Astrocyte (in vitro differentiated cells and primary cell): ENCODE data around the gene KCTD20. TPM values are rescaled to one million over a fixed set of nuclear protein-coding genes. Genes with fewer than 3 reads are reported as not detected.

Source experiments
- DNase-seq: peaks from one replicate; pipeline ENCODE4 v3.0.0-alpha.2; 2010; ENCODE audit warnings: low read depth
- FAIRE-seq: peaks from 2 replicates; lab custom pipeline; 2011; peaks lifted over from hg19 to GRCh38; lab: Jason Lieb, UNC
- H2AFZ ChIP-seq: 2 replicates; pipeline ENCODE4 v1.6.0; 2012; ENCODE audit warnings: low read depth, low read length, inconsistent platforms
- H3K27ac ChIP-seq: 2 replicates; pipeline ENCODE4 v1.5.1; 2011; ENCODE audit warnings: low read depth, low read length, inconsistent platforms
- H3K27me3 ChIP-seq: 2 replicates; pipeline ENCODE4 v1.6.0; 2011; ENCODE audit warnings: low read length, inconsistent platforms; ENCODE audit not compliant: insufficient read depth
- H3K36me3 ChIP-seq: 2 replicates; pipeline ENCODE4 v1.5.1; 2011; ENCODE audit warnings: low read length, inconsistent platforms; ENCODE audit not compliant: insufficient read depth
- H3K4me1 ChIP-seq: 2 replicates; pipeline ENCODE4 v1.5.1; 2011; ENCODE audit warnings: low read length, inconsistent platforms; ENCODE audit not compliant: insufficient read depth
- H3K4me2 ChIP-seq: 2 replicates; pipeline ENCODE4 v1.6.0; 2012; ENCODE audit warnings: low read length, inconsistent platforms
- H3K4me3 ChIP-seq: 2 replicates; pipeline ENCODE4 v1.5.1; 2011; ENCODE audit warnings: low read depth, mild to moderate bottlenecking, low read length, inconsistent platforms; ENCODE audit not compliant: insufficient read depth
- H3K79me2 ChIP-seq: 2 replicates; pipeline ENCODE4 v1.6.0; 2012; ENCODE audit warnings: mild to moderate bottlenecking, low read length, inconsistent platforms; ENCODE audit not compliant: insufficient read depth
- H3K9ac ChIP-seq: 2 replicates; pipeline ENCODE4 v1.6.0; 2012; ENCODE audit warnings: mild to moderate bottlenecking, low read length, inconsistent platforms
- H3K9me3 ChIP-seq: 2 replicates; pipeline ENCODE4 v1.5.1; 2012; ENCODE audit warnings: low read depth, mild to moderate bottlenecking, low read length, inconsistent platforms; ENCODE audit not compliant: insufficient read depth
- H4K20me1 ChIP-seq: 2 replicates; pipeline ENCODE4 v1.6.0; 2012; ENCODE audit warnings: low read length, inconsistent platforms; ENCODE audit not compliant: insufficient read depth
- H3K27ac Mint-ChIP-seq: one replicate; pipeline ENCODE4 v1.8.0; 2021; ENCODE audit warnings: mild to moderate bottlenecking, mixed read lengths; ENCODE audit not compliant: unreplicated experiment
- H3K27me3 Mint-ChIP-seq: one replicate; pipeline ENCODE4 v1.8.0; 2021; ENCODE audit warnings: low read depth, mixed read lengths; ENCODE audit not compliant: unreplicated experiment
- H3K36me3 Mint-ChIP-seq: one replicate; pipeline ENCODE4 v1.8.0; 2021; ENCODE audit warnings: low read depth, mixed read lengths; ENCODE audit not compliant: unreplicated experiment
- H3K4me1 Mint-ChIP-seq: one replicate; pipeline ENCODE4 v1.8.0; 2021; ENCODE audit warnings: low read depth, mixed read lengths; ENCODE audit not compliant: unreplicated experiment
- H3K4me3 Mint-ChIP-seq: one replicate; pipeline ENCODE4 v1.8.0; 2021; ENCODE audit warnings: mild to moderate bottlenecking, moderate library complexity, mixed read lengths; ENCODE audit not compliant: unreplicated experiment
- H3K9me3 Mint-ChIP-seq: one replicate; pipeline ENCODE4 v1.8.0; 2021; ENCODE audit warnings: mild to moderate bottlenecking, mixed read lengths; ENCODE audit not compliant: unreplicated experiment
- EZH2 ChIP-seq: IDR thresholded peaks from 2 replicates; pipeline ENCODE4 v1.6.1; 2012; ENCODE audit warnings: mild to moderate bottlenecking, low read length, inconsistent platforms; ENCODE audit not compliant: insufficient read depth
- total RNA-seq: library from RNA; stranded (reverse); gene quantifications from 2 replicates; pipeline ENCODE4 v1.2.1, GENCODE V29; 2021
- TF ChIP-seq, protein P1 (sequence below): IDR thresholded peaks from 2 replicates; pipeline ENCODE4 v1.5.1; 2011; ENCODE audit warnings: low read depth, mild to moderate bottlenecking, inconsistent platforms, low read length, moderate library complexity; ENCODE audit not compliant: insufficient read depth

The KCTD20 gene
- total RNA-seq, 1 donor from 2014 or later: 56.7 TPM

- Histone ChIP-seq H3K4me2 (no peak overlapping the region), H3K9me3 (no peaks in the 10 kb centered on the region), H3K4me3 (no peak overlapping the region), H3K9ac (no peak overlapping the region), H3K27ac (no peak overlapping the region), H2AFZ (no peak overlapping the region), H3K36me3 (peaks cover 16% of the 10 kb centered on the region), H3K79me2 (no peaks in the 10 kb centered on the region), H3K27me3 (no peaks in the 10 kb centered on the region), H4K20me1 (no peaks in the 10 kb centered on the region), H3K4me1 (no peaks in the 10 kb centered on the region)
- Mint-ChIP-seq H3K4me1 (peaks cover 1% of the 10 kb centered on the region), H3K9me3 (no peaks in the 10 kb centered on the region), H3K36me3 (peaks cover 21% of the 10 kb centered on the region), H3K4me3 (no peak overlapping the region), H3K27ac (no peak overlapping the region), H3K27me3 (no peaks in the 10 kb centered on the region)
- no peak for DNase-seq
- TF ChIP-seq, protein P1, sequence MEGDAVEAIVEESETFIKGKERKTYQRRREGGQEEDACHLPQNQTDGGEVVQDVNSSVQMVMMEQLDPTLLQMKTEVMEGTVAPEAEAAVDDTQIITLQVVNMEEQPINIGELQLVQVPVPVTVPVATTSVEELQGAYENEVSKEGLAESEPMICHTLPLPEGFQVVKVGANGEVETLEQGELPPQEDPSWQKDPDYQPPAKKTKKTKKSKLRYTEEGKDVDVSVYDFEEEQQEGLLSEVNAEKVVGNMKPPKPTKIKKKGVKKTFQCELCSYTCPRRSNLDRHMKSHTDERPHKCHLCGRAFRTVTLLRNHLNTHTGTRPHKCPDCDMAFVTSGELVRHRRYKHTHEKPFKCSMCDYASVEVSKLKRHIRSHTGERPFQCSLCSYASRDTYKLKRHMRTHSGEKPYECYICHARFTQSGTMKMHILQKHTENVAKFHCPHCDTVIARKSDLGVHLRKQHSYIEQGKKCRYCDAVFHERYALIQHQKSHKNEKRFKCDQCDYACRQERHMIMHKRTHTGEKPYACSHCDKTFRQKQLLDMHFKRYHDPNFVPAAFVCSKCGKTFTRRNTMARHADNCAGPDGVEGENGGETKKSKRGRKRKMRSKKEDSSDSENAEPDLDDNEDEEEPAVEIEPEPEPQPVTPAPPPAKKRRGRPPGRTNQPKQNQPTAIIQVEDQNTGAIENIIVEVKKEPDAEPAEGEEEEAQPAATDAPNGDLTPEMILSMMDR: no peak
- FAIRE-seq: no peak
These were observed 63.8 kb downstream of the KCTD20 start for GRCh38 chr6:36506611-36507010.

DNA sequence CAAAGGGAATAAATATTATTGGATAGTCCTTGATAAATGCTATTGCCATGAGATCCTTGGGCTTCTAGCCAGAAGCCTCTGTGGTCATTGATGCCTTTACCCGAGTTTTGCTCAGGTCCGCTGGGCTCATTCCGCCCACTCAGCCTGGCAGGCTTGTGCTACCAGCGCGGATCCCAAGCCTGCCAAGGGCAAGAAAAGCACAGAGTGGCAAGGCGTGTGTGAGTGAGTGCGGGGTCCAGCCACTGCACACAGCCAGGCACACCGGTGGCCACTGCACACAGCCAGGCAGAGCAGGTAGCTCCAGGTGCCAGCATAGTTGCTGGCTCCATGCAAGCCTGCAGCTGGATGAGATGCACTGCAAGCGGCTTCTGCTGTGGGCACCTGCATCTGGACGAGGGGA is 65.7 kb downstream of the KCTD20 start:
- Mint-ChIP-seq H3K27ac (no peak overlapping the region), H3K4me3 (no peak overlapping the region), H3K36me3 (peaks cover 24% of the 10 kb centered on the region), H3K4me1 (peaks cover 1% of the 10 kb centered on the region), H3K27me3 (no peaks in the 10 kb centered on the region), H3K9me3 (no peaks in the 10 kb centered on the region)
- no peaks in the 10 kb centered on the region for H3K79me2 ChIP-seq
- no peak for TF ChIP-seq EZH2
- TF ChIP-seq, protein P1: no peak
- H3K4me1 ChIP-seq: no peaks in the 10 kb centered on the region
- no peak overlapping the region for H2AFZ ChIP-seq
- DNase-seq: no peak
- H4K20me1 ChIP-seq: no peaks in the 10 kb centered on the region
- H3K4me3 ChIP-seq: no peak overlapping the region
- no peak overlapping the region for H3K27ac ChIP-seq
- H3K36me3 ChIP-seq: peaks cover 22% of the 10 kb centered on the region
- no peaks in the 10 kb centered on the region for H3K9me3 ChIP-seq
- no peaks in the 10 kb centered on the region for H3K27me3 ChIP-seq
- no peak overlapping the region for H3K4me2 ChIP-seq
- no peak overlapping the region for H3K9ac ChIP-seq
- FAIRE-seq: no peak

DNA sequence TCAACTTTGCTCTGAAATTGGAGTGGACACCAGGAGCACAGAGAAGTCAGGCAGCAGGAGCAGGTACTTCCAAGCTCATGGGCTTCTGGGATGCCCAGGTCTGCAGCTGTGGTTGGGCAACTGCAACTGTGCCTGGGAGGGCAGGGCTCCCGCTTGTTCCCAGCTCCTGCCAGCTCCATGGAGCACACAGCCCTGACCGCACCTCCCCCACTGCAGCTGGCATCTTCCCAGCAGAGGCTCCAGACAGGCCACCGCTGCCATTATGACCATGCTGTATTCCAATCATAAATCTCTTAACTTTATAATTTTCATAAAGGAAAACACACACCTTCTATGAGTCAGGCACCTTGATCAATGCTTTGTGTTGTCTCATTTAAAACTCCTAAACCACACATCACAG is 67.6 kb downstream of the KCTD20 start:
- Histone ChIP-seq H3K4me2 (no peak overlapping the region), H3K9ac (no peak overlapping the region), H3K27ac (no peak overlapping the region), H4K20me1 (no peaks in the 10 kb centered on the region), H3K36me3 (peaks cover 27% of the 10 kb centered on the region), H3K4me3 (no peak overlapping the region), H2AFZ (no peak overlapping the region), H3K79me2 (no peaks in the 10 kb centered on the region), H3K4me1 (no peaks in the 10 kb centered on the region), H3K9me3 (no peaks in the 10 kb centered on the region), H3K27me3 (no peaks in the 10 kb centered on the region)
- TF ChIP-seq, protein P1: no peak
- TF ChIP-seq EZH2: no peak
- Mint-ChIP-seq H3K36me3 (peaks cover 30% of the 10 kb centered on the region), H3K27ac (no peak overlapping the region), H3K9me3 (no peaks in the 10 kb centered on the region), H3K27me3 (no peaks in the 10 kb centered on the region), H3K4me3 (no peak overlapping the region), H3K4me1 (no peaks in the 10 kb centered on the region)
- FAIRE-seq (no peak), DNase-seq (no peak)
